Fibroblast of lung (primary cell): ENCODE results near the gene TCEAL1.

ENCODE experiments used
- CTCF ChIP-seq, 2 donors: IDR thresholded peaks in 1 of 2; conservative IDR thresholded peaks in 1 of 2; 1 replicate in 1 of 2; 2 replicates in 1 of 2; pipeline ENCODE4 v1.5.1; 2011 to 2012; ENCODE audit warnings: low read length in 2 of 2, control low read depth in 1 of 2, inconsistent platforms in 1 of 2, low read depth in 1 of 2, mild to moderate bottlenecking in 1 of 2
- EZH2 ChIP-seq: IDR thresholded peaks from 2 replicates; pipeline ENCODE4 v1.5.1; 2012; ENCODE audit warnings: low read length, control low read depth, mild to moderate bottlenecking; ENCODE audit errors: missing control alignments

- TF ChIP-seq CTCF (conservative IDR thresholded peaks at IDR 0.05 in 1 of 2, IDR thresholded peaks at IDR 0.05 in 1 of 2; ENCODE audit: low read depth in 1 of 2, low read length in 2 of 2) (no peak), EZH2 (no peak)
Measured at GRCh38 chrX:103647630-103648029, 18.9 kb downstream of the TCEAL1 start.
